GM21528 (cell line): ENCODE data around the gene SPA17.

ENCODE experiments used
- ATAC-seq: cut with Tn5 transposase; IDR thresholded peaks from one replicate; pipeline ENCODE4 v1.9.1; 2021; ENCODE audit warnings: mild to moderate bottlenecking, moderate library complexity; ENCODE audit not compliant: unreplicated experiment, low FRiP score

SPA17 gene

GRCh38 chr11:124673333-124674167 is at the start of gene SPA17, which contains the start of gene SIAE:
Gene SPA17, plus strand, starts transcription at chr11:124673904. Its CDS starts 1,361 bp downstream, at chr11:124675265.
Gene SIAE, minus strand, starts transcription at chr11:124673739. Its CDS starts 31 bp downstream, at chr11:124673708.
- ATAC-seq = peak; percentile 92

GRCh38 chr11:124625504-124626168 is 48.1 kb upstream of the SPA17 start:
- no peak for ATAC-seq

- no peak for ATAC-seq
These were observed 46.2 kb upstream of the SPA17 start for GRCh38 chr11:124627546-124627945.

DNA sequence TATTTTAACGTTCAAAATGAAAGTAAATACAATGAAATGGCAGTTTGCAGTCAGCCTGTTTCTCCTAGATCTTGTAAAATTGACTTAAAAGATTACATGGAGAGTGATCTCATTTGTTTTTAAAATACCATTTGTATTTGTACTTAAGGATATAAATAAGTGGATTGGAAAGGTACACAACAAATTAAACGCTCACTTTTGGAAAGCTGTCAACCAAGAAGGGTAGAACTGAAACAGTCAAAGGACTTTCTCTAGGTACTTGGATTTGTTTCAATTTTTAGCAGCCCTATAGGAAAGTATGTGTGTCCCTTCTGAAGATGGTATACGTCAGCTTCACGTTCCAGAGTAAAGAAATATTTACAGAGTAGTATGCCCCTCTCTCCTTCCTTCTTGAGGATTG is 43.7 kb upstream of the SPA17 start:
- ATAC-seq = no peak

DNA sequence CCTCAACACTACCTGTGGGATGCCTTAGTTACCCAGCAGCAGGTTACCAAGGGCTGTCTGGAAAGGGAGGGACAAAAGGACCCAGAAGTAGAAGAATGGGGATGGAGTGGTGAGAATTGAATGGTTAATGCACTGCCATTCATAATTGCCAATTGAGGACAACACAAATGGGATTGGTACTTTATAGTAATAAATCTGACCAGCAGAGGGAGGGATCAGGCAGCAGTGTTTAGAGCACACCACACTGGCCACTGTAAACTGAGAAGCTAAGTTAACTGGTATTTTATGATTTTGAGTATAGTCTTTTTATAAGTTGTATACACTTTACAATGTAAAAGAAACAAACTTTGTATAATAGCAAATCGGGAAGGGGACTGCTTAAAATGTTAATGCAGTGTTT is 40.3 kb upstream of the SPA17 start:
- no peak for ATAC-seq

DNA sequence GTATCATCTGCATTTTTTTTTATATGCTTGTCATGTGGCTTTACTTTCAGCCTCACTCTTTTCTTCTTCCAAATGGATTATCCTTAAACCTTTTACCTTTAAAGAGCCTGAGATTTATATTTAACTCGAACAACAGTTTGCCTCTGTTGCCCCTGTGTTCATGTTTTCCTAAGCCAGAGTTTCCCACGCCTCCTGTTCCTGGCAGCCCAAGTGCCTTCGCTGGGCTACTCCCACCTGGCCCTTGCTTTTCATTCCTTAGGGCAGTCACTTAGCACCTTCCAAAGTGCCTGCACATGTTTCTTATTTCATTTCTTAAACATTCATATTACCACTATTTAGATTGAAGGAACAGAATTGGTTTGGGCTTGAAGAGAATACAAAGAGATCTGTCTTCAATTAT is 37.8 kb upstream of the SPA17 start:
- ATAC-seq = no peak

GRCh38 chr11:124638500-124638899 is 35.2 kb upstream of the SPA17 start:
- ATAC-seq = no peak

DNA sequence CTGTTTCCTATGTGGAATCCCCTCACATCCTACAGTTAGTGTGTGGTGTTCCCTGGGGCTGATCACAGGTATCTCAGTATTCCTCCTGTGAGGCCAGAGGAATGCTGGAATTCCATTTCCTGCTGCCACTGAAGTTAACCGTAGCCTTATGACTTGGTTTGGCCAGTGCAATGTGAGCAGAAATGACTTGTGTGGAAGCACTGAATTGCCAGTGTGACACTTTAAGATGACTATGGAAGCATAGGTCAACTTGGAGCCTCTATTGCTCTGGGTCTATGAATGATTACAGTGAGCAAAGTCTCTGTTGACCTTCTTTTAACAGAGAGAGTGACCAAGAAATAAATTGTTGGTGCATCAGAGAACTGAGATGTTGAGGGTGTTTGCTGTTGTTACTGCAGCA is 34.5 kb upstream of the SPA17 start:
- no peak for ATAC-seq

- ATAC-seq = no peak
These were observed 33.0 kb upstream of the SPA17 start for GRCh38 chr11:124640666-124641065.

DNA sequence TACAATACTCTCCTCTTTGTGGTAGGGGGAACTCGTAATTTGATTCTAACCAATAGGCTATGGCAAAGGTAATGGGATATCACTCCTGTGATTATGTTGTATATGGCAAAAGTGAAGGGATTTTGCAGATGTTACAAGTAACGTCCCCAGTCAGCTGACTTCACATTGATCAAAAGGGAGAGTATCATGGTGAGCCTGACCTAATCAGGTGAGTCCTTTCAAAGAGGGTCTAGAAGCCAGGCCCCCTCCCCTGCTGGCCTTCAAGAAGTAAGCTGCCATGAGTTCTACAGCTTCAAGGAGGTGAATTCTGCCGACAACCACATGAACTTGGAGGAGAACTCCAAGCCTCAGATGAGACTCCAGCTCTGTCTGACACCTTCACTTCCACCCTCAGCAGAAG is 31.1 kb upstream of the SPA17 start:
- no peak for ATAC-seq

DNA sequence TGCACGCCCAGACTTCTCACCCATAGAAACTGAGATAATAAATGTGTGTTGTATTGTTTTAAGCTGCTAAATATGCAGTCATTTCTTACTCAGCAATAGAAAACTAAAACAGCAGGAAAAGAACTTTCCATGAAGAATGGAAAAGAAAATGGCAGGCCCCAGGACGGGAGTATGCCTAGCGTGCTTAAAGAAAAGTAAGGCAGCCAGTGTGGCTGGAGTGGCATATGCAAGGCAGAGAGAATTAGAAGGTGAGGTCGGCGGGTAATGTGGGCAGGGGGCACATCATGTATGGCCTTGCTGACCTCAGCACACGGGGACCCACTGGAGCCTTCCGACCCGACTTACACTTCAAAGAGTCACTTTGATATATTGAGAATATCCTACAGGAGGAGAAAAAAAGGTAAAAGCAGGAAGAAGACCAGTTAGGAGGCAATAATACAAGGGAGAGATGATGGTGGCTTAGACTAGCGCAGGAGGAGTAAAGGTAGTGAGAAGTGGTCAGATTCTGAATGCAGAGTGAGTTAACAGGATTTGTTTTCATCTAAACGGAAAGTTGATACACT is 30.6 kb upstream of the SPA17 start:
- ATAC-seq = no peak

- no peak for ATAC-seq
These were observed 29.9 kb upstream of the SPA17 start for GRCh38 chr11:124643605-124644425.

DNA sequence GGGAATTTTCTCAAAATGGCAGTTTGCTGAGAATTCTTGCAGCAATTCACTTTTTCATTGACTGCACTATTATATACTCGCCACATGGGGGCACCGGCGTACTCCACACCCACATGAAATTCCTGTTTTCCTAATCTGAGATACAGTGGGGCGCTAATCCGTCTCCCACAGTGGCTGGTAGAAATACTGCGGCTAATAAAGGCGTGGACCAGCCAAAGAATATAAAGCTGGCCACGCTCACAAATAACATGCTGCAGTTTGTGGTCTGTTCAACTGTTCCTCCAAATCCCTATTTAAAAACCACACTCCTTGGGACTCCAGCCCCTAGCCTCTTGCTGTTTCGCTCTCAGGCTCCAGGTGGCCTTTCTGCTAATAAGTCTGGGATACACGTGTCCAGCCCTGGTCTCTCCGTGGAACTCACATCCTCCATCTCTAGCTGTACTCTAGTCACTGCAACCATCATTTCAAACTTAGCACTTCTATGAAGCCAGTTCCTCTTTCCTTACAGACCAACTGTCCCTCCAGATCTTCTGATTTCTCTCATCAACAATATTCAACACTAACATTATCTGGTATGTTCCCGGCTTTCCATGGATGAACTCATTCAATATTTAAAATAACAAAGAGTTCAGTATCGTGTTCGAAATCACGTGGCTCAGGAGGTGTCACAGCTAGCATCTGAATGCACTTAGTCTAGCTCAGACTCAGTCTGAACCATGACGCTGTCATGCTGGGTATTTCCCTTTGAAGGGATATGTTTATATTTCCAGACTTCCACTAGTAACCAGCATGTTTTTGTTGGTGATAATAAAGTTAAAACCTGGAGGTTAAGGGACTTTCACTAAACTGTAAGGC is 29.1 kb upstream of the SPA17 start:
- ATAC-seq = no peak

DNA sequence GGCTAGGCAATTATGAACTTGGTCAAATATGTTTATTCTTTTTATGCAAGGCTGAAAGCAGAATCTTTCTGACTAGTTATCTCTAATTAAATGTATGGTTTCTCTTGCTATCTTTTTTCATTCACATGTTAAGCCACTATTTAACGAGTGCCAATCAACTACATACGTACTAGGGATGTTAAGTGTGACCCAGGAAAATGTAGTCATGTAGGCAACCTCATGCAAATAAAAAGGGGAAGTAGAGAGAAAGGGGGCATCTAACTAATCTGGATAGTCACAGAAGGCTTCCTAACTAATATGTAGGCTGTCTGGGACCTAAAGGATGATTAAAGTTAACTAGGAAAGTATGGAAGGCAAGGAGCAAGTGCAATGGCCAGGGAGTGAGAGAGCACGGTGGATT is 27.6 kb upstream of the SPA17 start:
- no peak for ATAC-seq

DNA sequence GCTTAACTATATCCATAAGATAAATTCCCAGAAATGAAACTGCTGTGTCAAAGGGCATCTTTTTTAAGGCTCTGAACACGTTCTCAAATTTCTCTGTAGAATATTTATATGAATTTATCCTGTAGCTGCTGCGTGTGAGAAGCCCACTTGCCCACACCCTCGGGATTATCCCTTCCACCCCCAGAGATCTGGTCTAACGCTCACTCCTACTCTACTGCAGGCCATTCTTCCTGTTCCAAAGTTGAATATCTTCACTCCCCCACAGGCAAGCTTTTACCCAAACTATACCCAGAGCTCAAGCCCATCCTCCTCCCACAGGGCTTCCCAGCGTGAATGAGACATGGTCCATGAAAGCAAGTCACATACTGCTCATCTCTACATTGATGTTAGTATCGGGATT is 25.1 kb upstream of the SPA17 start:
- no peak for ATAC-seq

DNA sequence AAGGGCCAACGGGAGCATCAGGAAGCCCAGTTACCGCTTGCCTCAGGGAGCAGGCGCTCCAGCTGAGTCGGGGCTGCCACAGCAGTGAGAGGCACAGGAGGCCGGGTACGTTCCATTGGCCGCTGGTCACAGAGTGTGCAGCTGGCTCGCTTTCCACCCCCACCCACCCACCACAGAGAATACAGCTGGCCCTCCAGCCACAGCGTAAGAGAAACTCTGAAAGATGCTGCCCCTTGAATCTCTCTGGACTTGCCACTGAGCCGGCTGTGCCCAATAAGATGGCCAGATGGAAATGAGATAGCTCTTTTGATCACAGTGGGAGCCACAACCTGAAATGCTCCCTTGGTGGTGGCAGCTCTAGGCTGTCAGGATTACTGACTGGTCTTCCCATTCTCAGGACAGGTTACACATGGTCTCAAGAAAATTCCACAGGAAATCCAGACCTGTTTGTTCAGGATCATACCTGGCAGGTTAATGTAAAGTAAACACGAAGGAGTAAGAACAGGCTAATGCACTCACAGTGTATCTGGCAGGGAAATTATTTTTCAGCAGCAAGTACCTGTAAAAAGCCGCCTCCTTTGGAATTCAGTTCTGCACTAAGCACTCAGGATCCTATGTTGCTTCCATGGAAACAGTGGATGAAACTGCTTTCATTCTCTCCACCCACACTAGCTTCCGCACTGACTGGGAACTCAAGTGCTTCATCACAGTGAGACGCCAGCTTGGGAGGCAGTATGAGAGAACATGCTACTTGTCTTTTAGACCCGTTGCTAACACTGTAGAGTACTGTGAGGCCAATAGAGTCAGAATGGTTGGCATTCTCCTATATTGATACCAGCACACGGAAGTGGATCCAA is 16.7 kb upstream of the SPA17 start:
- ATAC-seq = no peak

DNA sequence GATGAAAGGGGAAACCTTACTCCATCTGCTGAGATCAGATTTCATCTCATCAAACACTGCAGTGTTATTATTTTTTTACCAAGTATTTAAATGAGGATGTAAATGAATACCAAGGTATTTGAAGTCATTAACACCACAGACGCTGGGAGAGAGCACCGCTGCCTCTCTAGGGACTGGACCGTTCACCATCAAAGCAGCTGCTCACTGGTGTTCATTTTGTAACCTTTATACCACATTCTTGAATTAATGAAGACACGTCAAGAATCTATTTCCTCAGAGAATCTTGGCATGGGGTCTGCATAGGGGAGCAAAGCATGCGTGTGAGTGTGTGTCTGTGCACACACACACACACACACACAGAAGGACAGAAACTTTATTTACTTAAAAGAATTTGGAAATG is 15.8 kb upstream of the SPA17 start:
- no peak for ATAC-seq

- no peak for ATAC-seq
These were observed 15.2 kb upstream of the SPA17 start for GRCh38 chr11:124658501-124658900.

DNA sequence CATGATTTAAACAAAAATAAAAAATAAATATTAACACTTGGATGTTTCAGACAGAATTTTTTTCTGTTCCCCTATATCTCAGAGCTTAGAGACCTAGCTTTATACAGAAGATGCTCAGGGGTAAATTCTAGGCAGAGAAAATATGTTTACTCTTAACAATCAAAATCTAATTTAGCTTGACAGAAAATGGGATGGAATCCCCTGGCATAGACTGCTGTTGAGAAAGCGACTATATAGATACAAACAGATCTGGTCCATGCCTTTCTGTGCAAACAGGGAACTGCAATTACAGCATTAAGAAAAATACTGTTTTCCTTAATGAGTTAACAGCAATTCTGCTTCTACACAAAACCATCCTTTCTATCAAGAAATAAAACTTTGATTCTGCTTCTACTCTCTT is 14.7 kb upstream of the SPA17 start:
- no peak for ATAC-seq
